ENCODE data around the gene MSANTD1. TPM values are rescaled to one million over a fixed set of nuclear protein-coding genes. Genes with fewer than 3 reads are reported as not detected.

The MSANTD1 gene
- total RNA-seq, 2 donors from 2014 or later = 1.4 to 2.8 TPM

DNA sequence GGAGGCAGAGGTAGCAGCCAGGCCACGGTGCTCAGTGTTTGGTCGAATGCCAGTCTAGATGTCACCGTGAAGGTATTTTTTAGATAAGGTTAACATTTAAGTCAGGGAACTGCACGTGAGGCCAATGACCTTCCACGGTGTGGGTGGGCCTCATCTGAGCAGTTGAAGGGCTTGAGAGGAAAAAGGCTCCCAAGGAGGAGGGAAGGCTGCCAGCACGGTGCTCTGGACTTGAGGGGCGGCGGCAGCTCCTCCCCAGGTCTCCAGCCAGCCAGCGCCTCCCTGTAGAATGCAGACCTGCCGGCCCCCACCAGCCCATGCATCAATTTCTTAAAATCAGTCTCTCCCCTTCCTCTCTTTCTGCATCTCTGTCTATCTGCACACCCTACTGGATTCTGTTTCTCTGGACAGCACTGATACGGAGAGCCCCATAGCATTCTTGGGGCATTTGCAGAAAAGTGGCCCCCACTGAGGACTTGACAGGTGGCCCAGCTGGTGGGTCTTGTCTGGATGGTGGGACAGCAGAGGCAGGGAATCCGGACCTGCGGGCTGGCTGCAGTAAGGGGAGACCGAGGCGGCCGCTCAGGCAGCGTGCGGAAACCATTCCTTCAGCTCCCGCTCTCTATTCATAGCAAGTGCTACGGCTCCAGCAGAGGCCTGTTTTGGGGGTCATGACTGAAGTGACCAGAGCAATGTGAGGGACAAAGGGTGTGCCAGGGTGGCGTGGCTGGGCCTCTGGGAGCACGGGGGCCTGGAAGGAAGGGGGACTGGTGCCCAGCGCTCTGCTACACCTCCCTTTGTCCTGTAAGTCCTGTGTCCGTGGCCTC is 36.0 kb downstream of the MSANTD1 start:
- Histone ChIP-seq H3K27me3 (replicated peaks; ENCODE audit: insufficient read depth) (peaks cover 5% of the 10 kb centered on the region), H3K36me3 (no peaks in the 10 kb centered on the region), H3K9me3 (no peaks in the 10 kb centered on the region), H3K27ac (no peak overlapping the region), H3K4me3 (no peak overlapping the region), H3K4me1 (ENCODE audit: control insufficient read depth in 1 of 2, low read depth in 2 of 2) (peaks cover 0 to 7% of the 10 kb centered on the region in 2 donors)
- no peak for ATAC-seq (ENCODE audit: insufficient number of reproducible peaks, low FRiP score, low read depth)
- TF ChIP-seq, protein P1, sequence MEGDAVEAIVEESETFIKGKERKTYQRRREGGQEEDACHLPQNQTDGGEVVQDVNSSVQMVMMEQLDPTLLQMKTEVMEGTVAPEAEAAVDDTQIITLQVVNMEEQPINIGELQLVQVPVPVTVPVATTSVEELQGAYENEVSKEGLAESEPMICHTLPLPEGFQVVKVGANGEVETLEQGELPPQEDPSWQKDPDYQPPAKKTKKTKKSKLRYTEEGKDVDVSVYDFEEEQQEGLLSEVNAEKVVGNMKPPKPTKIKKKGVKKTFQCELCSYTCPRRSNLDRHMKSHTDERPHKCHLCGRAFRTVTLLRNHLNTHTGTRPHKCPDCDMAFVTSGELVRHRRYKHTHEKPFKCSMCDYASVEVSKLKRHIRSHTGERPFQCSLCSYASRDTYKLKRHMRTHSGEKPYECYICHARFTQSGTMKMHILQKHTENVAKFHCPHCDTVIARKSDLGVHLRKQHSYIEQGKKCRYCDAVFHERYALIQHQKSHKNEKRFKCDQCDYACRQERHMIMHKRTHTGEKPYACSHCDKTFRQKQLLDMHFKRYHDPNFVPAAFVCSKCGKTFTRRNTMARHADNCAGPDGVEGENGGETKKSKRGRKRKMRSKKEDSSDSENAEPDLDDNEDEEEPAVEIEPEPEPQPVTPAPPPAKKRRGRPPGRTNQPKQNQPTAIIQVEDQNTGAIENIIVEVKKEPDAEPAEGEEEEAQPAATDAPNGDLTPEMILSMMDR (IDR thresholded peaks at IDR 0.05) = no peak
- no peak for DNase-seq (ENCODE audit: low spot score)

DNA sequence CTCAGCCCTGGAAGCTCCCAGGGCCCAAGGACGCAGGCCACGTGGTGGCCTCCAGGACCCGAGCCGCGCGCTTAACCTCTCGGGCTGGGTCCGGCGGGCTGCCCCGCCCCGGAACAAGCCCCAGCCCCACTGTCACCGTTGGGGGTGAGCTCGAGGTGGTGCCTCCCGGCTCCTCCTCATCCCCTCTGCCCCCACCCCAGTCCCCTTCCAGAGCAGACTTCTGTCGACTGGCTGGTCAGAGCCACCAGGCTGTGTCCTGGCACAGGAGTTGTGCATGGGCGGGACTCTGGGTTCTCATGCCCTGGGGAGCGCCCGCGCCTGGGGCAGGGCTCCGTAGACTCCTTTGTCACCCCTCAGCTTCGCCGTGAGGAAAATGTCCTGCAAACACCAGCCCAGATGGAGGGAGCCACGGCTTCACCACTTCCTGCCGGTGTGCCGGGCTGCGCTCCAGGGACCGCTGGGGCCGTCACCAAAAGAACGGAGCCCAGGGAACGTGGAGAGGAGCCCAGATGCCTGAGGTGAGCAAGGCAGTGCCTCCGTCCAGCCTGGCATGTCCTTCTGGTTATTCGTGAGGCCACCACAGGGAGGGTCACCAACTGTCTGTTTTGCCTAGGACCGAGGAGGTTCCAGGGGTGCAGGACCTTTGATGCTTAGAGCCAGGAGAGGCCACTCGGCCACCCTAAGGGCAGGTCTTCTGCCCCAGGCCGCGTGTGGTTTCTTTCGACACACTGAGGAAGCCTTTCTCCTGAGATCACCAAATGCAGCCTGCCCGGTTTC is 36.8 kb downstream of the MSANTD1 start:
- ATAC-seq (ENCODE audit: insufficient number of reproducible peaks, low FRiP score, low read depth) (no peak), DNase-seq (ENCODE audit: low spot score) (no peak)
- Histone ChIP-seq H3K27me3 (replicated peaks; ENCODE audit: insufficient read depth) (peaks cover 5% of the 10 kb centered on the region), H3K36me3 (no peaks in the 10 kb centered on the region), H3K27ac (no peak overlapping the region), H3K4me1 (ENCODE audit: control insufficient read depth in 1 of 2, low read depth in 2 of 2) (peaks cover 0 to 7% of the 10 kb centered on the region in 2 donors), H3K4me3 (peak overlapping the region; percentile 20), H3K9me3 (no peaks in the 10 kb centered on the region)
- TF ChIP-seq, protein P1 (IDR thresholded peaks at IDR 0.05) = no peak

DNA sequence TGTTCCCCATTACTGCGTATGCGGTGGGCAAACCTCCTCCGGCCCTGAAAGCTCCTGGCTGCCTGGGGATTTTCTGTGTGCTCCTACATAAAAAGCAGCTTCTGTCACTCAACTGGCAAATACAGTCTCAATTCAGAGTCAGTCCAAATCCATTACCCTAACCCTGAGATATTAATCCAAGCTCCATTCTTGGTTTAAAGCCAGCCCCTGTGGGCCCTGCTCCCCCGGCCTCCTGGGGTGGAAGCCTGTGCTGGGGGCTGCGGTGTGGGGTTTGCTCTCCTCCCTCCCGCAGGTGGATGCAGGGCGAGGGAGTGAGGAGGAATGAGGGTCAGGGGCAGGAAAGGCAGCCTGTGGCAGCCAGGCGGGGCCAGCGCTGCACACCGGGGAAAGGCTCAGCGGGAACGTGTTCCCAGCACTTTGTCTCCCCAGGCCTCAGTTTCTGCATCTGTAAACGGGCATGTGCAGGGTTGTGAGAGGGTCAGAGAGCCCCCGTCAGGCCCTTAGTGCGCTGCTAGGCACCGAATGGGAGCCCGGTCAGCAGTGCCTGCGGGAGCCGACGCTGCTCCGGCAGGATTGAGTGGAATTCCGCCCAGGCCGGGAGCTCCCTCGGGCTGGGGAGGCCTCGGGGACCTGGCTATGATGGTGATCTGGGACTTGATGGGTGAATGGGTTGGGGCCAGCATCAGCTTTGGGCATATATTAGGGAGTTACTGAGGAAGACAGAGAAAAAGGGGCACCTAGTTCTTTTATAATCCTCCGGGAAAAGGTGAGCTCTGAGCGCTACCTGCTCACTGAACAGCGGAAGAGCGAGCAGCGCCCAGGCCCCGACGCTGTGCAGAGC is 37.6 kb downstream of the MSANTD1 start:
- no peak for ATAC-seq (ENCODE audit: insufficient number of reproducible peaks, low FRiP score, low read depth)
- DNase-seq (ENCODE audit: low spot score) = no peak
- peaks cover 3 to 15% of the 10 kb centered on the region in 2 donors for H3K4me1 ChIP-seq (ENCODE audit: control insufficient read depth in 1 of 2, low read depth in 2 of 2)
- H3K27ac ChIP-seq = no peak overlapping the region
- TF ChIP-seq, protein P1 (IDR thresholded peaks at IDR 0.05) = no peak
- H3K27me3 ChIP-seq (replicated peaks; ENCODE audit: insufficient read depth) = peaks cover 5% of the 10 kb centered on the region
- no peaks in the 10 kb centered on the region for H3K36me3 ChIP-seq
- no peaks in the 10 kb centered on the region for H3K9me3 ChIP-seq
- H3K4me3 ChIP-seq = no peak overlapping the region

DNA sequence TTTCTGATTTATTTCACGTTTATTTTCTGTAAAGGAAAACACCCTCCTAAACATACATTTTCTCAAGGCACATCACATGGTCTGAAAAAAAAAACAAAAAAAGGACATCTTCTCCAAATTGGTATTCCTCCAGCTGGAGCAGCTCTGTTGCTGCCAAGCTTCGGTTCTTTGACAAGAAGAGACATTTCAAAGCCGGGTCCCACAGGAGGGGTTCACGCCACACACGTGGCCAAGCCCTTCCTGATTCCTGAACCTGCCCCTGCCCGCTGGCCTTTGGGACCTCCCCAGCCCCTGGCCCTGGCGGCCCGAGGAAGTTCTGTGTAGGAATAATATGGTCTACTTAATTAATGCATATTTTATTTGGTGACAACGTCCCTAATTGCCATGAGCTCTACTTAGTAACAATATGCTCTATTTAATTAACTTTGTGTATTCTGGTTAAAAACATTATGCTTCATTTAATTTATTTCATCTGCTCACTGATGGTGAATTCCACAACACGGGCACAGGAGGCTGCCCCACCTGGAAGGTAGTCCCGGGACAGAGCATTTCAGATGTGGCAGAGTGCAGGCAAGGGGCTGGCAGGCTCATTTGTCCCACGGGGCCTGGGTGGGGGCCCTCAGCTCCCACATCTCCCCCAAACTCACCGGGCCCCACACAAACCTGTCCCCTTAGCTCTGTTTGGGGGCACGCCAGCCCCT is 38.5 kb downstream of the MSANTD1 start:
- ATAC-seq (ENCODE audit: insufficient number of reproducible peaks, low FRiP score, low read depth) (no peak), DNase-seq (ENCODE audit: low spot score) (no peak)
- H3K36me3 ChIP-seq = no peaks in the 10 kb centered on the region
- no peak overlapping the region for H3K4me3 ChIP-seq
- TF ChIP-seq, protein P1 (IDR thresholded peaks at IDR 0.05) = no peak
- H3K27me3 ChIP-seq (replicated peaks; ENCODE audit: insufficient read depth) = peaks cover 5% of the 10 kb centered on the region
- H3K9me3 ChIP-seq = no peaks in the 10 kb centered on the region
- no peak overlapping the region for H3K27ac ChIP-seq
- peaks cover 5 to 18% of the 10 kb centered on the region in 2 donors for H3K4me1 ChIP-seq (ENCODE audit: control insufficient read depth in 1 of 2, low read depth in 2 of 2)
